PC-9 (cell line): Measurements from ENCODE around the gene LAMB2. TPM values are rescaled to one million over a fixed set of nuclear protein-coding genes. Genes with fewer than 3 reads are reported as not detected.

Source experiments
- BruUV-seq: library from RNA; stranded (reverse); fragments of 400-500 nt; replicated peaks from 2 replicates; lab custom pipeline; 2021; lab: Mats Ljungman, UMichigan
- CTCF ChIA-PET: fragments of 300-600 bp; sonication (Branson Sonifier 250); formaldehyde crosslinking; loops from one replicate; lab custom pipeline; 2022; ENCODE audit warnings: antibody characterized with exemption; lab: Charles Lee
- POLR2A ChIA-PET: fragments of 300-600 bp; sonication (Branson Sonifier 250); formaldehyde crosslinking; loops from one replicate; lab custom pipeline; 2022; ENCODE audit warnings: antibody characterized with exemption; ENCODE audit not compliant: unreplicated experiment; lab: Charles Lee
- DNase-seq, 2 experiments: peaks; one replicate each; pipeline versions ENCODE4 v3.0.0 to v3.0.0-alpha.2; 2015 to 2022; ENCODE audit warnings: mixed read lengths in 1 of 2
- H2AFZ ChIP-seq: fragments of 200-600 bp; sonication (generic); 2 replicates; pipeline ENCODE4 v1.8.1; 2017; ENCODE audit warnings: antibody characterized with exemption
- H3F3A ChIP-seq: fragments of 200-600 bp; sonication (generic); 2 replicates; pipeline ENCODE4 v1.8.1; 2017; ENCODE audit warnings: antibody characterized with exemption, mild to moderate bottlenecking, low read depth; ENCODE audit not compliant: insufficient read depth
- H3K27ac ChIP-seq: fragments of 200-600 bp; sonication (generic); 2 replicates; pipeline ENCODE4 v1.6.1; 2016; ENCODE audit warnings: mixed run types
- H3K27me3 ChIP-seq: fragments of 200-600 bp; sonication (generic); 2 replicates; pipeline ENCODE4 v1.6.1; 2016; ENCODE audit warnings: low read depth, mixed run types; ENCODE audit not compliant: insufficient read depth
- H3K36me3 ChIP-seq: fragments of 200-600 bp; sonication (generic); 2 replicates; pipeline ENCODE4 v1.6.1; 2016; ENCODE audit warnings: low read depth, mixed run types
- H3K4me1 ChIP-seq: fragments of 200-600 bp; sonication (generic); replicated peaks from 2 replicates; pipeline ENCODE4 v1.6.1; 2016; ENCODE audit warnings: mixed run types; ENCODE audit not compliant: insufficient read depth
- H3K4me2 ChIP-seq: fragments of 200-600 bp; sonication (generic); 2 replicates; pipeline ENCODE4 v1.6.1; 2017; ENCODE audit warnings: mixed run types
- H3K4me3 ChIP-seq: fragments of 200-600 bp; sonication (generic); 2 replicates; pipeline ENCODE4 v1.6.1; 2016; ENCODE audit warnings: mixed run types
- H3K79me2 ChIP-seq: fragments of 200-600 bp; sonication (generic); 2 replicates; pipeline ENCODE4 v1.6.1; 2017; ENCODE audit warnings: low read depth, mixed run types
- H3K9me2 ChIP-seq: fragments of 200-600 bp; sonication (generic); 2 replicates; pipeline ENCODE4 v1.8.1; 2017; ENCODE audit warnings: mild to moderate bottlenecking; ENCODE audit not compliant: insufficient read depth
- H3K9me3 ChIP-seq: fragments of 200-600 bp; sonication (generic); 2 replicates; pipeline ENCODE4 v1.8.1; 2016; ENCODE audit warnings: low read depth; ENCODE audit not compliant: insufficient read depth
- H4K20me1 ChIP-seq: fragments of 200-600 bp; sonication (generic); 2 replicates; pipeline ENCODE4 v1.8.1; 2017; ENCODE audit not compliant: insufficient read depth
- CTCF ChIP-seq: fragments of 200-600 bp; sonication (generic); conservative IDR thresholded peaks from 2 replicates; pipeline ENCODE4 v1.6.1; 2017; ENCODE audit warnings: mixed run types, antibody characterized with exemption, mild to moderate bottlenecking, moderate library complexity
- EZH2 ChIP-seq: fragments of 200-600 bp; sonication (generic); IDR thresholded peaks from 2 replicates; pipeline ENCODE4 v1.8.0; 2017; ENCODE audit warnings: antibody characterized with exemption, low read depth
- intact Hi-C: fragments of 100-400 bp; cut with micrococcal nuclease; formaldehyde crosslinking; loops from one replicate; pipeline ENCODE4 v1.10.0; 2022; ENCODE audit not compliant: unreplicated experiment
- microRNA-seq: library from miRNA; unstranded; fragments of <30 nt; microRNA quantifications from one replicate; pipeline ENCODE4 v1.2.0, GENCODE V29; 2021; ENCODE audit warnings: borderline number of aligned reads, borderline replicate concordance
- total RNA-seq: library from RNA; stranded (reverse); gene quantifications from 2 replicates; pipeline ENCODE4 v1.2.3, GENCODE V29; 2021

The LAMB2 gene
- total RNA-seq, 1 experiment from 2014 or later, result 230 TPM

GRCh38 chr3:49076646-49077045 lies 56.2 kb downstream of the LAMB2 start:
- H3K27ac ChIP-seq, result no peak overlapping the region

GRCh38 chr3:49076116-49076515 lies 56.7 kb downstream of the LAMB2 start:
- H3K36me3 ChIP-seq, result no peaks in the 10 kb centered on the region
- ChIA-PET CTCF (no interaction called here), POLR2A (interaction anchor here (0.6 kb wide), 1 partner anchor 19 kb away, joined by 3 read pairs; no protein-coding TSS in a partner anchor)
- no peak for TF ChIP-seq EZH2
- no peak for TF ChIP-seq CTCF
- peaks cover 24% of the 10 kb centered on the region for H3K79me2 ChIP-seq
- H3K9me3 ChIP-seq, result no peaks in the 10 kb centered on the region
- no peak overlapping the region for H3K4me2 ChIP-seq
- DNase-seq, result no peak
- no peaks in the 10 kb centered on the region for H3F3A ChIP-seq
- peaks cover 25% of the 10 kb centered on the region for H4K20me1 ChIP-seq
- H3K27ac ChIP-seq, result no peak overlapping the region
- intact Hi-C loops, result no loop called here
- H3K4me1 ChIP-seq, result no peaks in the 10 kb centered on the region
- BruUV-seq, result no TSS peak
- H3K9me2 ChIP-seq, result no peaks in the 10 kb centered on the region
- no peaks in the 10 kb centered on the region for H3K27me3 ChIP-seq
- no peak overlapping the region for H2AFZ ChIP-seq
- no peak overlapping the region for H3K4me3 ChIP-seq

More at GRCh38 chr3:49076646-49077045, 56.2 kb downstream of the LAMB2 start:
- BruUV-seq, result no TSS peak
- Histone ChIP-seq H3K36me3 (no peaks in the 10 kb centered on the region), H3K4me2 (no peak overlapping the region), H3F3A (no peaks in the 10 kb centered on the region), H3K4me3 (no peak overlapping the region), H4K20me1 (peaks cover 30% of the 10 kb centered on the region), H3K79me2 (peaks cover 29% of the 10 kb centered on the region), H3K4me1 (no peaks in the 10 kb centered on the region), H3K9me2 (no peaks in the 10 kb centered on the region), H3K9me3 (no peaks in the 10 kb centered on the region), H3K27me3 (no peaks in the 10 kb centered on the region), H2AFZ (no peak overlapping the region)
- intact Hi-C loops, result no loop called here
- CTCF ChIA-PET, result no interaction called here
- TF ChIP-seq CTCF (no peak), EZH2 (no peak)
- no peak for DNase-seq
- POLR2A ChIA-PET, result interaction anchor here (0.6 kb wide), 1 partner anchor 18 kb away, joined by 3 read pairs; no protein-coding TSS in a partner anchor

Small RNA genes within 50 kb of the gene (microRNA-seq; reads per million reads assigned to microRNA genes)
- not detected for gene MIR6890

Other genes with a start within 250 kb of the LAMB2 start
- 2.9 and 4.9 TPM in 2 replicates for gene SLC25A20, start 234.2 kb downstream of the LAMB2 start, total RNA-seq
- gene ARIH2, start 214.2 kb downstream of the LAMB2 start, total RNA-seq, result 86.1 and 96.8 TPM in 2 replicates
- 49.1 and 57.1 TPM in 2 replicates for gene P4HTM, start 142.8 kb downstream of the LAMB2 start, total RNA-seq
- 157 and 159 TPM in 2 replicates for gene WDR6, start 125.7 kb downstream of the LAMB2 start, total RNA-seq
- gene DALRD3, start 114.5 kb downstream of the LAMB2 start, total RNA-seq, result 27.7 and 35.9 TPM in 2 replicates
- gene NDUFAF3, start 110.9 kb downstream of the LAMB2 start, total RNA-seq, result 32.9 and 38.8 TPM in 2 replicates
- gene IMPDH2, start 103.7 kb downstream of the LAMB2 start, total RNA-seq, result 190 and 222 TPM in 2 replicates
- gene QRICH1, start 39.0 kb downstream of the LAMB2 start, total RNA-seq, result 84.8 and 87.5 TPM in 2 replicates
- gene QARS1, start 28.3 kb downstream of the LAMB2 start, total RNA-seq, result 334 and 337 TPM in 2 replicates
- gene USP19, start 12.2 kb downstream of the LAMB2 start, total RNA-seq, result 72.1 TPM in 2 replicates
- 17.8 and 24.0 TPM in 2 replicates for gene CCDC71, start 33.3 kb upstream of the LAMB2 start, total RNA-seq
- 13.1 and 15.3 TPM in 2 replicates for gene KLHDC8B, start 38.5 kb upstream of the LAMB2 start, total RNA-seq
- gene C3orf62, start 144.2 kb upstream of the LAMB2 start, total RNA-seq, result 6.9 and 12.4 TPM in 2 replicates
- gene USP4, start 207.0 kb upstream of the LAMB2 start, total RNA-seq, result 39.8 and 42.9 TPM in 2 replicates
- 386 and 394 TPM in 2 replicates for gene GPX1, start 225.3 kb upstream of the LAMB2 start, total RNA-seq